Uterus (tissue), 2 donors: ENCODE data around the gene MTX1.

Experiments
- CTCF ChIP-seq, 4 experiments: fragments of 200-600 bp in 2 of 4; fragments of 450-650 bp in 2 of 4; sonication (generic) in 2 of 4; IDR thresholded peaks; one replicate each; pipeline ENCODE4 v1.5.1; 2016 to 2019; ENCODE audit warnings: antibody characterized with exemption in 4 of 4, mild to moderate bottlenecking in 2 of 4, moderate library complexity in 1 of 4
- POLR2A ChIP-seq, 2 donors: fragments of 450-650 bp; IDR thresholded peaks; one replicate each; pipeline ENCODE4 v1.6.1; 2016; ENCODE audit warnings: antibody characterized with exemption in 2 of 2, mild to moderate bottlenecking in 1 of 2, moderate library complexity in 1 of 2

DNA sequence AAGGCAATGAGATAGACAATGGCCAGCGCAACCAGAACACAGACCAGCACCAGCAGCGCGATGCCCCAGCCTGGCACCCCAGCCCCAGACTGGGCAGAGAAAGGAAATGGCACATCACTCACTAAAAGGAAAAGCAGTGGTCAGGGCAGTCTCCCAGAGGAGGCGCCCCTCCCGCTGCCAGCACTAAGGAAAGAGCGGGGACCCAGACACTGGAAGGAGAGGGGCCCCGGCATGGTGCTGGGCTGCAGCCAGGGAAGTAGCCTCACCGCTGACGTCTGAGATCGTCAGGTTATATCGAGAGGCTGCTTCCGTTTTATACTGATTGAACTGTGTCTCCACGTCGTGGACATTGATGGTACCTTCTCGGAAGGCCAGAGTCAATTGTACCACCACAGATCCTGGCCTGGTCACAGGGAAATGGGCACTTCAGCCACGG, 21.0 kb upstream of the MTX1 start:
- no peak for TF ChIP-seq POLR2A (IDR thresholded peaks at IDR 0.05)
- no peak for TF ChIP-seq CTCF (IDR thresholded peaks at IDR 0.05)
